ENCODE results near the gene HOXD10.

- TF ChIP-seq CTCF (IDR thresholded peaks at IDR 0.05; ENCODE audit: low read depth, low read length) (no peak), MAX (IDR thresholded peaks at IDR 0.05; ENCODE audit: low read depth, low read length) (no peak)
Measured at GRCh38 chr2:176150584-176151441, 34.2 kb downstream of the HOXD10 start.

Data from NB4 (cell line).